ENCODE results near the gene IL7R.

Gene IL7R

GRCh38 chr5:35863159-35863558 lies 6.5 kb downstream of the IL7R start:
- DNase-seq (ENCODE audit: low read depth), result no peak
- H3K4me3 ChIP-seq (ENCODE audit: control insufficient read depth, low read depth, low read length), result no peak overlapping the region
- no peak for TF ChIP-seq CTCF (conservative IDR thresholded peaks at IDR 0.05; ENCODE audit: control insufficient read depth, insufficient read depth, low read depth, low read length)

- H3K4me3 ChIP-seq (ENCODE audit: control insufficient read depth, low read depth, low read length), result no peak overlapping the region
- TF ChIP-seq CTCF (conservative IDR thresholded peaks at IDR 0.05; ENCODE audit: control insufficient read depth, insufficient read depth, low read depth, low read length), result no peak
- no peak for DNase-seq (ENCODE audit: low read depth)
Observed at GRCh38 chr5:35867998-35868397, 11.3 kb downstream of the IL7R start.

GRCh38 chr5:35869685-35870277 lies 13.1 kb downstream of the IL7R start:
- no peak for DNase-seq (ENCODE audit: low read depth)
- no peak overlapping the region for H3K4me3 ChIP-seq (ENCODE audit: control insufficient read depth, low read depth, low read length)
- TF ChIP-seq CTCF (conservative IDR thresholded peaks at IDR 0.05; ENCODE audit: control insufficient read depth, insufficient read depth, low read depth, low read length), result no peak

- H3K4me3 ChIP-seq (ENCODE audit: control insufficient read depth, low read depth, low read length), result no peak overlapping the region
- DNase-seq (ENCODE audit: low read depth), result no peak
- TF ChIP-seq CTCF (conservative IDR thresholded peaks at IDR 0.05; ENCODE audit: control insufficient read depth, insufficient read depth, low read depth, low read length), result no peak
Observed at GRCh38 chr5:35870605-35871004, 13.9 kb downstream of the IL7R start.

GRCh38 chr5:35876454-35876853 lies 19.8 kb downstream of the IL7R start:
- no peak for TF ChIP-seq CTCF (conservative IDR thresholded peaks at IDR 0.05; ENCODE audit: control insufficient read depth, insufficient read depth, low read depth, low read length)
- peak; percentile 43 for DNase-seq (ENCODE audit: low read depth)
- no peak overlapping the region for H3K4me3 ChIP-seq (ENCODE audit: control insufficient read depth, low read depth, low read length)

- TF ChIP-seq CTCF (conservative IDR thresholded peaks at IDR 0.05; ENCODE audit: control insufficient read depth, insufficient read depth, low read depth, low read length), result no peak
- H3K4me3 ChIP-seq (ENCODE audit: control insufficient read depth, low read depth, low read length), result no peak overlapping the region
- DNase-seq (ENCODE audit: low read depth), result peak; percentile 77
Observed at GRCh38 chr5:35876922-35877321, 20.2 kb downstream of the IL7R start.

GRCh38 chr5:35877655-35878054 lies 21.0 kb downstream of the IL7R start:
- H3K4me3 ChIP-seq (ENCODE audit: control insufficient read depth, low read depth, low read length), result no peak overlapping the region
- TF ChIP-seq CTCF (conservative IDR thresholded peaks at IDR 0.05; ENCODE audit: control insufficient read depth, insufficient read depth, low read depth, low read length), result no peak
- no peak for DNase-seq (ENCODE audit: low read depth)
